Fibroblast of pulmonary artery (primary cell): ENCODE data around the gene KLHL26.

Experiments used
- DNase-seq: peaks from one replicate; pipeline ENCODE4 v3.0.0-alpha.2; 2010; ENCODE audit warnings: low read depth
- H3K4me3 ChIP-seq: replicated peaks from 2 replicates; pipeline ENCODE4 v1.5.1; 2011; ENCODE audit warnings: low read depth, mild to moderate bottlenecking, control low read depth, low read length, moderate library complexity
- CTCF ChIP-seq: IDR thresholded peaks from 2 replicates; pipeline ENCODE4 v1.5.1; 2011; ENCODE audit warnings: mild to moderate bottlenecking, control low read depth, low read length, inconsistent platforms; ENCODE audit errors: missing control alignments

Gene KLHL26

GRCh38 chr19:18646535-18647370 is 9.9 kb downstream of the KLHL26 start:
- no peak for TF ChIP-seq CTCF
- no peak for DNase-seq
- no peak overlapping the region for H3K4me3 ChIP-seq

- DNase-seq = no peak
- H3K4me3 ChIP-seq = no peak overlapping the region
- no peak for TF ChIP-seq CTCF
These were observed 10.5 kb downstream of the KLHL26 start for GRCh38 chr19:18647371-18647767.

DNA sequence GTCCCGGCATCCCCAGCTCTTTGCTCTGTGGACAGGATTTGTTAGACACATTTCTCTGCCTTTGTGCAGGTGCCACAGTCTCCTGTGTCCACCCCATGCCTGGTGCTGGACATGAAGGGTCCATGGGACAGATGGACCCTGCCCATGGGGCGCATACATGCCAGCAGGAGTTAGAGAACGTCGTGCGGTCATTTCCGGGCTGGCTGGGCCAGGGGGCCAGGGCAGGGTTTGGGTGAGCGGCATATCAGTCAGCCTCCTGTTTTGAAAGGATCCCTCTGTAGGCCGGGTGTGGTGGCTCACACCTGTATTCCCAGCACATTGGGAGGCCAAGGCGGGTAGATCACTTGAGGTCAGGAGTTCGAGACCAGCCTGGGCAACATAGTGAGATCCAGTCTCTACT is 11.0 kb downstream of the KLHL26 start:
- DNase-seq = no peak
- no peak for TF ChIP-seq CTCF
- no peak overlapping the region for H3K4me3 ChIP-seq

DNA sequence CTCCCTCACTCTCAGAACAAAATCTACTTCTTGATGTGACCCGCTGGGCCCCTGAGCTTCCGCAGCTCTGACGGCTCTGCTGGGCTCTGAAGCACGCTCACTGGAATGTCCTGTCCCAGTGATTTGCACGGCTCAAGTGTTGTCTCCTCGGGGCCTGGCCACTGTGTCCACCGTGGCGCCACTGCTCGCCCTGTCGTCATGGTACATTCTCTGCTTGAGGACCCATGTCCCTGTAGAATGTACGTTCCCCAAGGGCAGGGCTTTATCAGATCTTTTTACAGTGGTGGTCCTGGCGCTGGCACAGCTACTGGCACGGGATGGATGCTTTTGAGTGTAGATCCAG is 12.1 kb downstream of the KLHL26 start:
- no peak for TF ChIP-seq CTCF
- H3K4me3 ChIP-seq = no peak overlapping the region
- no peak for DNase-seq

- no peak overlapping the region for H3K4me3 ChIP-seq
- no peak for TF ChIP-seq CTCF
- no peak for DNase-seq
These were observed 12.7 kb downstream of the KLHL26 start for GRCh38 chr19:18649371-18650020.

GRCh38 chr19:18650021-18650390 is 13.2 kb downstream of the KLHL26 start:
- DNase-seq = peak; percentile 52
- no peak for TF ChIP-seq CTCF
- H3K4me3 ChIP-seq = no peak overlapping the region
